Activated CD4-positive, alpha-beta memory T cell treated with anti-CD3 and anti-CD28 coated beads, Interleukin-2, amount 10 ng/mL, durations not matched to agents 7 days and 5 days (primary cell): ENCODE data around the gene MCM10. TPM values are rescaled to one million over a fixed set of nuclear protein-coding genes. Genes with fewer than 3 reads are reported as not detected.
"Not testable (repeated sequence)": the region's sequence is repeated elsewhere in the genome, so short reads cannot be mapped to it uniquely, and the experiment has no call there.

Source experiments
- CTCF ChIA-PET: fragments of 350-600 bp; sonication (Branson Sonifier 250); formaldehyde crosslinking; loops from one replicate; lab custom pipeline; 2021; ENCODE audit warnings: antibody characterized with exemption, inconsistent platforms; lab: Charles Lee
- POLR2A ChIA-PET: fragments of 350-600 bp; sonication (Branson Sonifier 250); formaldehyde crosslinking; loops from one replicate; lab custom pipeline; 2021; ENCODE audit warnings: antibody characterized with exemption; lab: Charles Lee
- DNase-seq: peaks from one replicate; pipeline ENCODE4 v3.0.0-alpha.2; 2020
- H3K27ac Mint-ChIP-seq: one replicate; pipeline ENCODE4 v1.8.0; 2021; ENCODE audit warnings: mild to moderate bottlenecking, mixed read lengths
- H3K27me3 Mint-ChIP-seq: one replicate; pipeline ENCODE4 v1.8.0; 2021; ENCODE audit warnings: mixed read lengths
- H3K36me3 Mint-ChIP-seq: one replicate; pipeline ENCODE4 v1.8.0; 2021; ENCODE audit warnings: low read depth, mixed read lengths
- H3K4me1 Mint-ChIP-seq: one replicate; pipeline ENCODE4 v1.8.0; 2021; ENCODE audit warnings: mixed read lengths
- H3K4me3 Mint-ChIP-seq: one replicate; pipeline ENCODE4 v1.8.0; 2021; ENCODE audit warnings: mild to moderate bottlenecking, mixed read lengths
- H3K9me3 Mint-ChIP-seq: one replicate; pipeline ENCODE4 v1.8.0; 2021; ENCODE audit warnings: mixed read lengths
- total RNA-seq, 2 experiments: library from RNA; stranded (reverse); gene quantifications; one replicate each; pipeline ENCODE4 v1.2.3, GENCODE V29; 2021

The MCM10 gene
- total RNA-seq, 2 experiments from 2014 or later: 40.7 to 42.9 TPM

GRCh38 chr10:13140627-13141190, 20.6 kb upstream of the MCM10 start:
- Mint-ChIP-seq H3K4me1 (no peaks in the 10 kb centered on the region), H3K27ac (no peak overlapping the region), H3K36me3 (peaks cover 87% of the 10 kb centered on the region), H3K27me3 (no peaks in the 10 kb centered on the region), H3K9me3 (peaks cover 10% of the 10 kb centered on the region), H3K4me3 (no peak overlapping the region)
- DNase-seq: no peak
- POLR2A ChIA-PET: interaction anchor here (1.6 kb wide), 1 partner anchor 25 kb away, joined by 4 read pairs; no protein-coding TSS in a partner anchor
- CTCF ChIA-PET: no interaction called here

- Mint-ChIP-seq H3K27ac (no peak overlapping the region), H3K36me3 (peaks cover 61% of the 10 kb centered on the region), H3K9me3 (peaks cover 12% of the 10 kb centered on the region), H3K4me3 (no peak overlapping the region), H3K4me1 (peaks cover 4% of the 10 kb centered on the region), H3K27me3 (no peaks in the 10 kb centered on the region)
- ChIA-PET CTCF (interaction anchor here (1.0 kb wide), 1 partner anchor 18 kb away, joined by 6 read pairs; the partner anchor contains the start of gene MCM10), POLR2A (no interaction called here)
- DNase-seq: no peak
Measured at GRCh38 chr10:13143766-13144165, 17.6 kb upstream of the MCM10 start.

- Mint-ChIP-seq H3K9me3 (peaks cover 12% of the 10 kb centered on the region), H3K27ac (no peak overlapping the region), H3K36me3 (peaks cover 54% of the 10 kb centered on the region), H3K4me3 (no peak overlapping the region), H3K27me3 (no peaks in the 10 kb centered on the region), H3K4me1 (peaks cover 4% of the 10 kb centered on the region)
- ChIA-PET POLR2A (no interaction called here), CTCF (no interaction called here)
- DNase-seq: no peak
Measured at GRCh38 chr10:13144814-13145213, 16.5 kb upstream of the MCM10 start.

GRCh38 chr10:13146379-13146778, 15.0 kb upstream of the MCM10 start:
- peaks cover 4% of the 10 kb centered on the region for H3K4me1 Mint-ChIP-seq

GRCh38 chr10:13147161-13147560, 14.2 kb upstream of the MCM10 start:
- Mint-ChIP-seq H3K4me1 (peaks cover 4% of the 10 kb centered on the region), H3K9me3 (peaks cover 12% of the 10 kb centered on the region), H3K27ac (no peak overlapping the region), H3K36me3 (peaks cover 31% of the 10 kb centered on the region), H3K27me3 (no peaks in the 10 kb centered on the region), H3K4me3 (no peak overlapping the region)
- DNase-seq: no peak
- POLR2A ChIA-PET: interaction anchor here (2.0 kb wide), 1 partner anchor 14 kb away, joined by 5 read pairs; the partner anchor contains the start of gene MCM10
- CTCF ChIA-PET: interaction anchor here (0.5 to 1.3 kb wide), 3 partner anchors 14 to 156 kb away, joined by 3 to 4 read pairs (median 3); partner anchors contain the start of gene MCM10

More at GRCh38 chr10:13146379-13146778, 15.0 kb upstream of the MCM10 start:
- DNase-seq: no peak
- H3K36me3 Mint-ChIP-seq: peaks cover 39% of the 10 kb centered on the region
- POLR2A ChIA-PET: interaction anchor here (2.0 kb wide), 1 partner anchor 15 kb away, joined by 5 read pairs; the partner anchor contains the start of gene MCM10
- no peak overlapping the region for H3K4me3 Mint-ChIP-seq
- CTCF ChIA-PET: no interaction called here
- H3K27me3 Mint-ChIP-seq: no peaks in the 10 kb centered on the region
- H3K27ac Mint-ChIP-seq: no peak overlapping the region
- H3K9me3 Mint-ChIP-seq: peaks cover 12% of the 10 kb centered on the region

- CTCF ChIA-PET: no interaction called here
- no peaks in the 10 kb centered on the region for H3K9me3 Mint-ChIP-seq
Measured at GRCh38 chr10:13152296-13152695, 9.1 kb upstream of the MCM10 start.

GRCh38 chr10:13155860-13156259, 5.5 kb upstream of the MCM10 start:
- H3K27me3 Mint-ChIP-seq, H3K27ac Mint-ChIP-seq, H3K4me1 Mint-ChIP-seq, DNase-seq, H3K4me3 Mint-ChIP-seq, H3K9me3 Mint-ChIP-seq, CTCF ChIA-PET, POLR2A ChIA-PET, H3K36me3 Mint-ChIP-seq: not testable (repeated sequence)

More at GRCh38 chr10:13152296-13152695, 9.1 kb upstream of the MCM10 start:
- H3K4me1 Mint-ChIP-seq: no peaks in the 10 kb centered on the region
- H3K27me3 Mint-ChIP-seq: no peaks in the 10 kb centered on the region
- H3K4me3 Mint-ChIP-seq: no peak overlapping the region
- DNase-seq: no peak
- no peak overlapping the region for H3K27ac Mint-ChIP-seq
- H3K36me3 Mint-ChIP-seq: peaks cover 4% of the 10 kb centered on the region
- POLR2A ChIA-PET: no interaction called here

GRCh38 chr10:13158401-13158800, 3.0 kb upstream of the MCM10 start:
- POLR2A ChIA-PET: no interaction called here

GRCh38 chr10:13161857-13162271, 506 bp downstream of the MCM10 start:
- DNase-seq: peak; percentile 39

More at GRCh38 chr10:13158401-13158800, 3.0 kb upstream of the MCM10 start:
- H3K27ac Mint-ChIP-seq: no peak overlapping the region
- H3K4me3 Mint-ChIP-seq: peak overlapping the region; percentile 42
- H3K27me3 Mint-ChIP-seq: no peaks in the 10 kb centered on the region
- DNase-seq: no peak
- peaks cover 12% of the 10 kb centered on the region for H3K36me3 Mint-ChIP-seq
- no peaks in the 10 kb centered on the region for H3K9me3 Mint-ChIP-seq
- CTCF ChIA-PET: interaction anchor here (0.6 to 1.0 kb wide), 3 partner anchors 22 to 164 kb away, joined by 3 to 6 read pairs (median 3); no protein-coding TSS in a partner anchor
- peaks cover 29% of the 10 kb centered on the region for H3K4me1 Mint-ChIP-seq

GRCh38 chr10:13163859-13164258, 2.5 kb downstream of the MCM10 start:
- peaks cover 45% of the 10 kb centered on the region for H3K36me3 Mint-ChIP-seq
- H3K27ac Mint-ChIP-seq: no peak overlapping the region
- DNase-seq: no peak
- ChIA-PET CTCF (interaction anchor here (0.9 kb wide), 1 partner anchor 139 kb away, joined by 3 read pairs; no protein-coding TSS in a partner anchor), POLR2A (no interaction called here)
- H3K27me3 Mint-ChIP-seq: no peaks in the 10 kb centered on the region
- peak overlapping the region; percentile 21 for H3K4me3 Mint-ChIP-seq
- H3K9me3 Mint-ChIP-seq: no peaks in the 10 kb centered on the region
- peaks cover 50% of the 10 kb centered on the region for H3K4me1 Mint-ChIP-seq

More at GRCh38 chr10:13161857-13162271, 506 bp downstream of the MCM10 start:
- Mint-ChIP-seq H3K4me1 (peaks cover 48% of the 10 kb centered on the region), H3K4me3 (peak overlapping the region; percentile 88), H3K36me3 (peaks cover 34% of the 10 kb centered on the region), H3K27me3 (no peaks in the 10 kb centered on the region), H3K27ac (peak overlapping the region; percentile 33), H3K9me3 (no peaks in the 10 kb centered on the region)
- POLR2A ChIA-PET: interaction anchor here (0.7 to 2.6 kb wide), 11 partner anchors 14 to 425 kb away, joined by 3 to 24 read pairs (median 3); partner anchors contain the start of genes OPTN, PHYH and PRPF18
- CTCF ChIA-PET: interaction anchor here (0.6 to 3.6 kb wide), 23 partner anchors 10 to 1328 kb away, joined by 3 to 46 read pairs (median 3); partner anchors contain the start of genes OPTN and PHYH

GRCh38 chr10:13165177-13165576, 3.8 kb downstream of the MCM10 start:
- Mint-ChIP-seq H3K27ac (no peak overlapping the region), H3K4me1 (peaks cover 45% of the 10 kb centered on the region), H3K4me3 (no peak overlapping the region), H3K27me3 (no peaks in the 10 kb centered on the region), H3K36me3 (peaks cover 50% of the 10 kb centered on the region), H3K9me3 (no peaks in the 10 kb centered on the region)
- ChIA-PET CTCF (no interaction called here), POLR2A (no interaction called here)
- no peak for DNase-seq

- CTCF ChIA-PET: interaction anchor here (1.5 kb wide), 1 partner anchor 135 kb away, joined by 3 read pairs; no protein-coding TSS in a partner anchor
- Mint-ChIP-seq H3K27ac (no peak overlapping the region), H3K4me3 (no peak overlapping the region), H3K27me3 (no peaks in the 10 kb centered on the region), H3K9me3 (no peaks in the 10 kb centered on the region), H3K36me3 (peaks cover 57% of the 10 kb centered on the region), H3K4me1 (peaks cover 27% of the 10 kb centered on the region)
- DNase-seq: no peak
- POLR2A ChIA-PET: no interaction called here
Measured at GRCh38 chr10:13167568-13167967, 6.2 kb downstream of the MCM10 start.

- peaks cover 18% of the 10 kb centered on the region for H3K4me1 Mint-ChIP-seq
- no peak overlapping the region for H3K4me3 Mint-ChIP-seq
- DNase-seq: no peak
- no peaks in the 10 kb centered on the region for H3K9me3 Mint-ChIP-seq
- peaks cover 63% of the 10 kb centered on the region for H3K36me3 Mint-ChIP-seq
- CTCF ChIA-PET: no interaction called here
- POLR2A ChIA-PET: no interaction called here
- no peaks in the 10 kb centered on the region for H3K27me3 Mint-ChIP-seq
- no peak overlapping the region for H3K27ac Mint-ChIP-seq
Measured at GRCh38 chr10:13168781-13169180, 7.4 kb downstream of the MCM10 start.
